Chondrocyte (in vitro differentiated cells): Measurements from ENCODE around the gene MATK. TPM values are rescaled to one million over a fixed set of nuclear protein-coding genes. Genes with fewer than 3 reads are reported as not detected.

Source experiments
- DNase-seq: peaks from one replicate; pipeline ENCODE4 v3.0.0; 2021; ENCODE audit warnings: mixed read lengths, low spot score
- H3K27ac Mint-ChIP-seq: one replicate; pipeline ENCODE4 v1.8.0; 2021; ENCODE audit warnings: mild to moderate bottlenecking, moderate library complexity, mixed read lengths; ENCODE audit not compliant: unreplicated experiment
- H3K27me3 Mint-ChIP-seq: 2 replicates; pipeline ENCODE4 v1.8.0; 2021; ENCODE audit warnings: low read depth, mixed read lengths
- H3K36me3 Mint-ChIP-seq: 2 replicates; pipeline ENCODE4 v1.8.0; 2021; ENCODE audit warnings: low read depth, mixed read lengths
- H3K4me1 Mint-ChIP-seq: 2 replicates; pipeline ENCODE4 v1.8.0; 2021; ENCODE audit warnings: low read depth, mild to moderate bottlenecking, mixed read lengths
- H3K4me3 Mint-ChIP-seq: one replicate; pipeline ENCODE4 v1.8.0; 2021; ENCODE audit warnings: mild to moderate bottlenecking, moderate library complexity, mixed read lengths; ENCODE audit not compliant: unreplicated experiment
- H3K9me3 Mint-ChIP-seq: 2 replicates; pipeline ENCODE4 v1.8.0; 2021; ENCODE audit warnings: low read depth, mixed read lengths
- CTCF ChIP-seq: fragments of 200-600 bp; sonication (generic); IDR thresholded peaks from 2 replicates; pipeline ENCODE4 v1.5.0; 2021; ENCODE audit warnings: antibody characterized with exemption, mild to moderate bottlenecking, moderate library complexity
- total RNA-seq: library from RNA; stranded (reverse); gene quantifications from 3 replicates; pipeline ENCODE4 v1.2.1, GENCODE V29; 2021

MATK gene
- total RNA-seq, 1 donor from 2014 or later, result not detected

GRCh38 chr19:3814648-3815047 is 28.5 kb upstream of the MATK start:
- Mint-ChIP-seq H3K4me3 (no peak overlapping the region), H3K36me3 (no peaks in the 10 kb centered on the region), H3K27me3 (peaks cover 5% of the 10 kb centered on the region), H3K9me3 (no peaks in the 10 kb centered on the region), H3K27ac (no peak overlapping the region), H3K4me1 (peaks cover 8% of the 10 kb centered on the region)
- DNase-seq, result no peak
- no peak for TF ChIP-seq CTCF

- Mint-ChIP-seq H3K4me3 (no peak overlapping the region), H3K27me3 (peaks cover 5% of the 10 kb centered on the region), H3K27ac (no peak overlapping the region), H3K4me1 (peaks cover 8% of the 10 kb centered on the region), H3K9me3 (no peaks in the 10 kb centered on the region), H3K36me3 (no peaks in the 10 kb centered on the region)
- no peak for TF ChIP-seq CTCF
- DNase-seq, result no peak
Measured at GRCh38 chr19:3813473-3814392, 27.6 kb upstream of the MATK start.

DNA sequence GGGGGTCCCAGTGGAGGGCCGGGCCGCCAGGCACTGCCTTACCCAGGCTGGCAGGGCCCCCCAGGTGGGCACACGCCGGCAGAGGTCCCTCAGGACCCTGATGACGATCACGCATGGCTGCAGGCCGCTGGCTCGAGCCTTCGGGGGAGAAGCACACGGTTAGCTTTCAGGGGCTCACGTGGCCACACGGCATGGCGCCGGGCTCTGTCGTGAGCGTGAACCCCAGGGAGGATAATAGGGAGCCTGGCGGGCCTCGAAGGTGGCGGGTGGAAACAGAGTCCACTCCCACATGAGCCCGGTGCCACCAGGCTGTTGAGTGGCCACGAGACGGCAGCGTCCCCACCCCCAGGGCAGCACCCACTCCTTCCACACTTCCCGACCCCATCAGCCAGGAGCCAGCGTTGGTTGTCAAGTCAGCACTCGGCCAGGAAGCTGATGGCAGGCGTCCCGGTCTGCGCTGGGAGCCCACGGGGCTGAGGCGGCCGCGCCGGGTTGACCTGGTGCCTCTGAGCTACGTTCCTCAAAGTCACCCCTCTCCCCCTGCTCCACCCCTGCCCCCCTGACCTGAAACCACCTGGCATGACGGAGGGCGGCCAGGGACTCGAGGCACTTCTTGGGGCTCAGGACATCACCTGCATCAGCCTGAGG is 24.7 kb upstream of the MATK start:
- no peak for TF ChIP-seq CTCF
- no peak for DNase-seq
- Mint-ChIP-seq H3K9me3 (no peaks in the 10 kb centered on the region), H3K27ac (no peak overlapping the region), H3K36me3 (no peaks in the 10 kb centered on the region), H3K4me3 (no peak overlapping the region), H3K27me3 (peaks cover 2% of the 10 kb centered on the region), H3K4me1 (peaks cover 3% of the 10 kb centered on the region)

- no peak for TF ChIP-seq CTCF
- peaks cover 3% of the 10 kb centered on the region for H3K4me1 Mint-ChIP-seq
- H3K36me3 Mint-ChIP-seq, result no peaks in the 10 kb centered on the region
- no peak overlapping the region for H3K4me3 Mint-ChIP-seq
- no peak for DNase-seq
- H3K9me3 Mint-ChIP-seq, result no peaks in the 10 kb centered on the region
- no peak overlapping the region for H3K27ac Mint-ChIP-seq
- H3K27me3 Mint-ChIP-seq, result peaks cover 2% of the 10 kb centered on the region
Measured at GRCh38 chr19:3809881-3810707, 23.9 kb upstream of the MATK start.
